Progenitor cell of endocrine pancreas (in vitro differentiated cells): Measurements from ENCODE around the gene MCTP1. TPM values are rescaled to one million over a fixed set of nuclear protein-coding genes. Genes with fewer than 3 reads are reported as not detected.

Source experiments
- DNase-seq: peaks from one replicate; pipeline ENCODE4 v3.0.0; 2021; ENCODE audit warnings: low spot score; ENCODE audit not compliant: unreplicated experiment
- H3K27ac Mint-ChIP-seq: 2 replicates; pipeline ENCODE4 v1.8.0; 2021; ENCODE audit warnings: mild to moderate bottlenecking, moderate library complexity, mixed read lengths
- H3K27me3 Mint-ChIP-seq: 2 replicates; pipeline ENCODE4 v1.8.0; 2021; ENCODE audit warnings: mixed read lengths
- H3K36me3 Mint-ChIP-seq: 2 replicates; pipeline ENCODE4 v1.8.0; 2022; ENCODE audit warnings: mixed read lengths; ENCODE audit not compliant: insufficient read depth
- H3K4me1 Mint-ChIP-seq: 2 replicates; pipeline ENCODE4 v1.8.0; 2021; ENCODE audit warnings: low read depth, mixed read lengths
- H3K4me3 Mint-ChIP-seq: 2 replicates; pipeline ENCODE4 v1.8.0; 2021; ENCODE audit warnings: low read depth, mild to moderate bottlenecking, moderate library complexity, mixed read lengths
- H3K9me3 Mint-ChIP-seq: 2 replicates; pipeline ENCODE4 v1.8.0; 2021; ENCODE audit warnings: low read depth, mixed read lengths
- CTCF ChIP-seq: fragments of 200-600 bp; sonication (generic); IDR thresholded peaks from one replicate; pipeline ENCODE4 v1.5.0; 2021; ENCODE audit warnings: antibody characterized with exemption, mild to moderate bottlenecking; ENCODE audit not compliant: unreplicated experiment
- total RNA-seq: library from RNA; stranded (reverse); gene quantifications from 2 replicates; pipeline ENCODE4 v1.2.1, GENCODE V29; 2021

MCTP1 gene
- total RNA-seq, 1 donor from 2014 or later = 1.7 TPM

DNA sequence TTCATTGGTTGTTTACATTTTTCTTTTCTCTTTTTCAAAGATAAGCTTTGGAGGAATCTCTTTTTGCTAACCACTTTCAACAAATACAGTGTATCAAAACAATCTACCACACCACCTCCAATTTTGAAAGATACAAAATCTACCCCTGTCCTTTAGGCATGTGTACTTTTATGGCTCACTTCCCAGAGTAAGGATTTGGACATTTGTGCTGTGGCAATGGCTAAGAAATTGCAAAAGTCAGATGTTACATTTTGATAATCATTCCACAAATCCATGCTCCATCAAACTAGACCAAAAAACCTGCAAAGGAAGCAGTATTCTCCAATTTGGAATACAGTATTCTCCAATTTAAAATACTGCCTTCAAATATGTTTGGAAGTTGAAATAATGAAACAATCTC, 204.9 kb downstream of the MCTP1 start:
- H3K9me3 Mint-ChIP-seq = no peaks in the 10 kb centered on the region
- no peaks in the 10 kb centered on the region for H3K4me1 Mint-ChIP-seq
- no peak for TF ChIP-seq CTCF
- no peak for DNase-seq
- no peaks in the 10 kb centered on the region for H3K36me3 Mint-ChIP-seq
- no peak overlapping the region for H3K27ac Mint-ChIP-seq
- H3K4me3 Mint-ChIP-seq = no peak overlapping the region
- H3K27me3 Mint-ChIP-seq = no peaks in the 10 kb centered on the region

GRCh38 chr5:95078868-95079267, 206.0 kb downstream of the MCTP1 start:
- no peaks in the 10 kb centered on the region for H3K36me3 Mint-ChIP-seq
- no peaks in the 10 kb centered on the region for H3K9me3 Mint-ChIP-seq
- no peaks in the 10 kb centered on the region for H3K4me1 Mint-ChIP-seq
- DNase-seq = no peak
- H3K27me3 Mint-ChIP-seq = no peaks in the 10 kb centered on the region
- no peak for TF ChIP-seq CTCF
- no peak overlapping the region for H3K27ac Mint-ChIP-seq
- H3K4me3 Mint-ChIP-seq = no peak overlapping the region

- TF ChIP-seq CTCF = no peak
- Mint-ChIP-seq H3K4me1 (no peaks in the 10 kb centered on the region), H3K9me3 (no peaks in the 10 kb centered on the region), H3K4me3 (no peak overlapping the region), H3K27ac (no peak overlapping the region), H3K36me3 (no peaks in the 10 kb centered on the region), H3K27me3 (no peaks in the 10 kb centered on the region)
- DNase-seq = no peak
Measured at GRCh38 chr5:95076395-95077185, 208.3 kb downstream of the MCTP1 start.

GRCh38 chr5:95075111-95075510, 209.8 kb downstream of the MCTP1 start:
- TF ChIP-seq CTCF = no peak
- Mint-ChIP-seq H3K36me3 (no peaks in the 10 kb centered on the region), H3K27me3 (no peaks in the 10 kb centered on the region), H3K4me3 (no peak overlapping the region), H3K27ac (no peak overlapping the region), H3K4me1 (no peaks in the 10 kb centered on the region), H3K9me3 (no peaks in the 10 kb centered on the region)
- no peak for DNase-seq

GRCh38 chr5:95072281-95072680, 212.6 kb downstream of the MCTP1 start:
- TF ChIP-seq CTCF = no peak
- H3K36me3 Mint-ChIP-seq = no peaks in the 10 kb centered on the region
- H3K4me1 Mint-ChIP-seq = no peaks in the 10 kb centered on the region
- DNase-seq = no peak
- no peak overlapping the region for H3K4me3 Mint-ChIP-seq
- H3K27ac Mint-ChIP-seq = no peak overlapping the region
- no peaks in the 10 kb centered on the region for H3K27me3 Mint-ChIP-seq
- H3K9me3 Mint-ChIP-seq = no peaks in the 10 kb centered on the region
